Measurements from ENCODE around the gene ABI1. TPM values are rescaled to one million over a fixed set of nuclear protein-coding genes. Genes with fewer than 3 reads are reported as not detected.

The ABI1 gene
- total and polyA plus RNA-seq, 2 of the 4 experiments (the other 2 are of a cell fraction): 49.6 to 71.3 TPM

GRCh38 chr10:26776258-26776657 is 84.5 kb downstream of the ABI1 start:
- H3K56ac ChIP-seq (ENCODE audit: extremely low read depth, insufficient read depth, low read length): no peak overlapping the region
- no peak for DNase-seq
- H2BK20ac ChIP-seq (ENCODE audit: low read depth, low read length): no peak overlapping the region
- no peak overlapping the region for H4K5ac ChIP-seq (ENCODE audit: low read depth, low read length)
- H3K9ac ChIP-seq (ENCODE audit: low read depth, low read length): no peak overlapping the region
- no CpG with 5 or more reads among the region's 1 CpG for WGBS, 2 experiments (ENCODE audit: extremely low coverage in 2 of 2, insufficient read length in 1 of 2)
- intact Hi-C loops (cut with micrococcal nuclease) (no loop called here), in situ Hi-C loops (cut with MboI; ENCODE audit: low sequenced_read_pairs) (no loop called here), dilution Hi-C loops (cut with HindIII; ENCODE audit: low sequenced_read_pairs, unreplicated experiment) (no loop called here)
- no peak overlapping the region for H3K14ac ChIP-seq (replicated peaks; ENCODE audit: low read depth, low read length)
- no peak overlapping the region for H2AFZ ChIP-seq (replicated peaks; ENCODE audit: low read length, poor library complexity)
- H3K9me3 ChIP-seq (ENCODE audit: control insufficient read depth, insufficient read depth, low read length): no peaks in the 10 kb centered on the region
- POLR2A ChIA-PET (ENCODE audit: unreplicated experiment): no interaction called here
- peaks cover 24 to 58% of the 10 kb centered on the region in 2 experiments for H3K79me1 ChIP-seq (ENCODE audit: low read depth in 1 of 2, low read length in 2 of 2)
- H2AK9ac ChIP-seq (replicated peaks; ENCODE audit: low read depth, low read length, poor library complexity): no peak overlapping the region
- H2BK5ac ChIP-seq (ENCODE audit: low read depth, low read length, poor library complexity, severe bottlenecking): no peak overlapping the region
- peaks cover 3% of the 10 kb centered on the region for H3K4me1 ChIP-seq (ENCODE audit: control insufficient read depth, insufficient read depth, low read length)
- H3K27me3 ChIP-seq (ENCODE audit: control insufficient read depth, insufficient read depth, low read length): no peaks in the 10 kb centered on the region
- peaks cover 17% of the 10 kb centered on the region for H4K20me1 ChIP-seq (ENCODE audit: insufficient read depth, low read length)
- no peak overlapping the region for H3K18ac ChIP-seq (ENCODE audit: low read depth, low read length)
- no peak overlapping the region for H3K27ac ChIP-seq (ENCODE audit: insufficient read depth, low read length)
- H3K4me2 ChIP-seq (ENCODE audit: low read depth, low read length): no peak overlapping the region
- CTCF ChIA-PET: no interaction called here
- no peak overlapping the region for H2AK5ac ChIP-seq (ENCODE audit: low read depth, low read length)
- no peak overlapping the region for H3K4ac ChIP-seq (ENCODE audit: low read depth, low read length)
- no peak overlapping the region for H3K23ac ChIP-seq (ENCODE audit: low read depth, low read length)
- no peak overlapping the region for H2BK120ac ChIP-seq (ENCODE audit: low read depth, low read length)
- no peak overlapping the region for H4K91ac ChIP-seq (ENCODE audit: insufficient read depth, low read depth, low read length)
- peaks cover 8% of the 10 kb centered on the region for H3K9me1 ChIP-seq (ENCODE audit: insufficient read depth, low read length)
- H4K8ac ChIP-seq (ENCODE audit: low read depth in 2 of 2, low read length in 2 of 2): no peak overlapping the region
- no peak for ATAC-seq (ENCODE audit: low read depth)
- BruUV-seq (replicated peaks): no TSS peak
- no peaks in the 10 kb centered on the region for H3K36me3 ChIP-seq (ENCODE audit: control insufficient read depth, insufficient read depth, low read length)
- H3K4me3 ChIP-seq (ENCODE audit: insufficient read depth, low read depth, low read length): no peak overlapping the region
- no peak overlapping the region for H2BK15ac ChIP-seq (ENCODE audit: low read depth, low read length)
- no peak for TF ChIP-seq RCOR1 (IDR thresholded peaks at IDR 0.05; ENCODE audit: insufficient replicate concordance, low read length)
- no peak for TF ChIP-seq SMC3 (IDR thresholded peaks at IDR 0.05; ENCODE audit: low read depth, low read length)
- no peak for TF ChIP-seq CHD1 (IDR thresholded peaks at IDR 0.05; ENCODE audit: low read depth, low read length)
- TF ChIP-seq POLR2A (IDR thresholded peaks at IDR 0.05; ENCODE audit: low read depth, low read length): no peak
- TF ChIP-seq BHLHE40 (IDR thresholded peaks at IDR 0.05; ENCODE audit: low read depth, low read length): no peak
- TF ChIP-seq MAZ (IDR thresholded peaks at IDR 0.05; ENCODE audit: borderline replicate concordance, low read depth, low read length): no peak
- TF ChIP-seq CEBPB (IDR thresholded peaks at IDR 0.05; ENCODE audit: low read depth, low read length): no peak
